AG20443 (cell line): Measurements from ENCODE around the gene DIO2.
A peak's percentile ranks its signal among the peaks of the same experiment; 100 is the strongest.

ENCODE experiments used
- DNase-seq: peaks from one replicate; pipeline ENCODE4 v3.0.0; 2012; ENCODE audit warnings: low spot score, mixed read lengths

DIO2 gene

DNA sequence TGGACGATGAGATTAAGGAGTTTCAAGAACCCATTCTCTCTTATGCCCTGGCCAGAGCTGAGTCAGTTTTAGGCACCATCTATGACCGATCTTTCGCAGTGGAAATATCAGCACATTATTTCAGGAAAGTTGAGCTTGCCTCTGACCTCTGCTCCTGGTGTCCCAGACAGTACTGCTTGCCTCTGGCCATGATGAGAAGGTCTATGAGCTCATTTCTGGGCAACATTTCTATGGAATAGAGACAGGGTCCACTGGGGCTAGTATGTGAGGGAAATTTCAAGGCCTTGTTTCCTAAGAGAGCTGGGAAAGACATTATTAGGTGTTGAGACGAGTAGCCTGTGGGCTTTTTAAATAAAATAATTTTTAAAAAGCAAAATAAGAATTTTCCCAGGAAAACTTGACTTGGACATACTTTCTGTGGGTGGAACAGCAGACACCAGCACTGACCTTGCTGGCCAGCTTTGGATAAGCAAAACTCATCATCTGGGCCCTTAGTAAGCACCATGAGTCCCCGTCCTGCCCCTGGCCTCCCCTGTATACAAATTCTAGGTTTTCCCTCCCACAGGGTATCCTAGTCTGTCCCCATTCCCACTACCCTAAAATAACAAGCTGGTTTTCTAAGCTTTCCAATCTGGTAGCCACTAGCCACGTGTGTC, 43.4 kb downstream of the DIO2 start:
- no peak for DNase-seq

DNA sequence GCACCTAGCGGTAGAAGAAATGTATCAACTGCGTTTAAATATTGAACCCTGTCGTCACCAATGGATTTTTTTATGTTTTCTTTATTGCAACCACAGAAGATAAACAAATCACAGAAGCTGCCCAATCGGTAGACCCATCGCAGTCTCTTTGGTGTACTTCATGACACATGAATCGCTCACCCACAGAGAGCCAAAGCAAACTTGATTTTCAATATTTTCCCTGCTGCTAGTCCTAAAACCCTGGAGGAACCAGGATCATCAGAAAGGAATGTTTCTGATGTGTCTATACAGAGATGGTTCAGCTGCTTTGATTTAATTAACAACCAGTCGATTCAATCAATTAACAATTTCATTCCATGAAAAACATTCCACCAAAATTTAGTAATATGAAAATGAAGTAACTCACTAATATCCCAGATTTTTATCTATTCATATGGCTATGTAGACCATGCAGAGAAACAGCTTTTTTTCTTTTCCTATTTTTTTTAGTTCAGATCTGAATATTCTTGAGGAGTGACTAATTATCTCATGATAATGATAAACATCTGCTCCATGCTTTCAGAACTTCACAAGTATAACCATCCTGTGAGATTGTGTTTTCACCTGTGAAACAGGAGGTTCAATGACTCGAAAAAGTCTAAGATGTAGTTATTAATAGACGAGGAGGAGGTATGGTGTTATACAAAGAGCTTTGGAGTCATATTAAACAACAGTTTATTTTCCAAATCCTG, 46.1 kb downstream of the DIO2 start:
- peak; percentile 11 for DNase-seq

- no peak for DNase-seq
Observed at GRCh38 chr14:80152763-80153162, 58.5 kb downstream of the DIO2 start.

DNA sequence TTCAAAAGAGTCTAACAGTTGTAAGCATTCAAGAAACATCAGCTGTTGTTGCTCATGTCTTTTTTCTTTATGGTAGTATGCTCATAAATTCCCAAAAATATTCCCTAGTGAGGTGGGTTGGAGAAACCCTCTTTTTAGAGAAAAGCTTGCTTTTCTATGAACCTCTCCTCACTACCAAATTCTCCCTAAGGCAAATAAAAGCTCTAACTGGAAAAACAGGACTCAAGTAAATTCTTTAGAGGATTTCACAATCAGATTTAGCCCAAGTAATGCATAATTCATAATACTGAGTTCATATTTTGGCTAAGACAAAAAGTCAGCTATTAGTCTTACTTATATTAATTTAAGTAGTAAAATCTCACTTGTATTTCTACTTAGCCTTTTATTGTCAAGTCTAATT, 59.1 kb downstream of the DIO2 start:
- no peak for DNase-seq

- no peak for DNase-seq
Observed at GRCh38 chr14:80150301-80150700, 61.0 kb downstream of the DIO2 start.
